ENCODE results near the gene MACIR. TPM values are rescaled to one million over a fixed set of nuclear protein-coding genes. Genes with fewer than 3 reads are reported as not detected.
A peak's percentile ranks its signal among the peaks of the same experiment; 100 is the strongest.
"Not testable (repeated sequence)": the region's sequence is repeated elsewhere in the genome, so short reads cannot be mapped to it uniquely, and the experiment has no call there.

The MACIR gene
- total RNA-seq, 6 experiments from 2014 or later: 0.37 to 1.9 (median 0.75) TPM

DNA sequence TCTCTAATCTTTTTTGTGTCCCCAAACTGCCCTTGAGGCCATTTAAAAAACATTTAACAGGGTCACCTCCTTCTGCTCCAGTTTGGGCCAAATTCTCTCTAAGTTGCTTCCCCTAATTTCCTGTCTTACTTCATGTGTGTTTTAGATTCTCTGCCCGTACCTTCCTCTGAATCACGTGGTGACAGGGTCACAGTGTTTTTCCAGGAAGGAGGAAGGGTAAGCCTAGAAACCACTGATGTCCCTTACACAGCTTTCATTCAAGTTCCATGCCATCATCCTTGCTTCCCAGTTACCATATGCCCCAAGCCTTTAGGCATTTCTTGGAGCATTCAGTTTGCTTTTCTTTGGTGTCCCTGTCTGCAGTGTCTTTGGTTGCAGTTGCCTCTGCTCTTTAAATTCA, 42.4 kb upstream of the MACIR start:
- intact Hi-C loops (cut with DNase I): no loop called here
- ATAC-seq: peak in 3 of 4 donors; percentile 16 to 56 (median 53)
- DNase-seq: no peak
- H3K36me3 ChIP-seq: no peaks in the 10 kb centered on the region
- H3K27ac ChIP-seq: no peak overlapping the region
- H3K4me1 ChIP-seq: no peaks in the 10 kb centered on the region
- H3K4me3 ChIP-seq: no peak overlapping the region
- no peaks in the 10 kb centered on the region for H3K9me3 ChIP-seq
- TF ChIP-seq CTCF (IDR thresholded peaks at IDR 0.05) (no peak), POLR2A (IDR thresholded peaks at IDR 0.05) (no peak)
- WGBS (ENCODE audit: insufficient coverage, low coverage, low lambda C conversion rate, missing lambda C conversion rate): 33% methylated on average over 2 of the region's 2 CpGs
- no peaks in the 10 kb centered on the region for H3K27me3 ChIP-seq

DNA sequence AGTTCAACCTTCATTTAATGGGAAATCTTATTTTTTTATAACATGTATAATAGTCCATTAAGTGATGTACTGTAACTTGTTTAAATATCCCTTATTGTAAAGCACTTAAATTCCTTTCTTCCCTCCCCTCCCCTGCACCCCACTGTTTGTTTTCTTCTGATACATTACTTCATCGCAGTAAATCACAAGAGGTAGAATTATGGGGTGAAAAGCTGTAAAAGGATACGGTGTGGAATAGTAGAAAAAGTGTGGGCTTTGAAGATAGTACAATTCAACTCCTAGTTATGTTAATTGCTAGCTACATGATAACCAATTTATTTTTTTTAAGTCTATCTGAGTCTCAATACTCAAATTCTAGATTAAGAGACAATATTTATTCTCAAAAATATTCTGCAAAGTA, 41.9 kb upstream of the MACIR start:
- Histone ChIP-seq H3K9me3 (no peaks in the 10 kb centered on the region), H3K36me3 (peaks cover 0 to under 1% (median 0%) of the 10 kb centered on the region in 4 donors), H3K27ac (no peak overlapping the region), H3K4me1 (no peaks in the 10 kb centered on the region), H3K27me3 (no peaks in the 10 kb centered on the region), H3K4me3 (no peak overlapping the region)
- no peak for ATAC-seq
- intact Hi-C loops (cut with DNase I): no loop called here
- no peak for DNase-seq
- no peak for TF ChIP-seq POLR2A (IDR thresholded peaks at IDR 0.05)
- no peak for TF ChIP-seq CTCF (IDR thresholded peaks at IDR 0.05)
- WGBS (ENCODE audit: insufficient coverage, low coverage, low lambda C conversion rate, missing lambda C conversion rate): 88% methylated on average over 2 of the region's 2 CpGs

DNA sequence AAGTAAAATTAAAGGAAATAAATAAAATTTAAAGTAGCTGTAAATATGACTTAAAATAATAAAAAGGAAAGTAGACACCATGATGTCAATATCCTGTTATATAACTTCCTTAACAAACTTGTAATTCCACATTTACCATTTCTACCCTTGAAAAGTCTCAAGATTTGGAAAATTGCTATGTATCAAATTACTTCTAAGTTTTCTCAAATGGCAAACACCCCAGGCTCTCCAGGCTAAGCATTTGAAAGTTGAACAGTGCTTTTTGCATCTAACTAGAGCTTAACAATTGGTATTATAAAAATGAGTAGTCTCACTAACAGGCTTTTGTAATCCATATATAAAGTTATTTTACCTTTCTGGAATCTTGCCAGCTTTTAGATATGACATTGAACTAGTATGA, 41.5 kb upstream of the MACIR start:
- TF ChIP-seq POLR2A (IDR thresholded peaks at IDR 0.05) (no peak), CTCF (IDR thresholded peaks at IDR 0.05) (no peak)
- intact Hi-C loops (cut with DNase I): no loop called here
- Histone ChIP-seq H3K27me3 (no peaks in the 10 kb centered on the region), H3K27ac (no peak overlapping the region), H3K4me3 (no peak overlapping the region), H3K36me3 (peaks cover 0 to 1% (median 0%) of the 10 kb centered on the region in 4 donors), H3K9me3 (no peaks in the 10 kb centered on the region), H3K4me1 (no peaks in the 10 kb centered on the region)
- DNase-seq: no peak
- ATAC-seq: no peak

DNA sequence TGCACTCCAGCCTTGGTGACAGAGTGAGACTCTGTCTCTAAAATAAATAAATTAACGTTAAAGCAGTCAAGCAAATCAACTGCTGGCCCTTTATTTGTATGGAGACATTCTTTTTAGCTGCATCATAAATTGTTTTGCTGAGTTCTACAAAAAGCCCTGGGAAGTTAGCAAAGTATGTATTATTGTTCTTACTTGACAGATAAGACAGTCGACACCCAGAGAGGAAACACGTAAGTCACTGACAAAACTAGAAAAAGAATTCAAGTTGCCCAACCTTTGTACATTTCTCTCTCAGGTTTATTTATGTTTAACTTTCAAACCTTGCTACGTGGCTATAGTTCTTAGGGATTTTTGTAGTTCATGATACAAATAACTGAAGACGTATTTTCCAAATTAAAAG, 40.4 kb upstream of the MACIR start:
- peaks cover 0 to 1% (median 0%) of the 10 kb centered on the region in 4 donors for H3K36me3 ChIP-seq
- H3K9me3 ChIP-seq: no peaks in the 10 kb centered on the region
- H3K27me3 ChIP-seq: no peaks in the 10 kb centered on the region
- intact Hi-C loops (cut with DNase I): no loop called here
- no peak overlapping the region for H3K4me3 ChIP-seq
- DNase-seq (no peak), ATAC-seq (peak; percentile 44 to 67 (median 56))
- peak overlapping the region in 2 of 3 donors; percentile 4 to 5 for H3K27ac ChIP-seq
- no peaks in the 10 kb centered on the region for H3K4me1 ChIP-seq
- TF ChIP-seq POLR2A (IDR thresholded peaks at IDR 0.05) (no peak), CTCF (IDR thresholded peaks at IDR 0.05) (no peak)
- 58% methylated on average over 5 of the region's 5 CpGs for WGBS (ENCODE audit: insufficient coverage, low coverage, low lambda C conversion rate, missing lambda C conversion rate)

- H3K4me1 ChIP-seq; intact Hi-C loops (cut with DNase I); DNase-seq; H3K4me3 ChIP-seq; H3K27me3 ChIP-seq; H3K36me3 ChIP-seq; H3K27ac ChIP-seq; ATAC-seq; H3K9me3 ChIP-seq: not testable (repeated sequence)
- 100% methylated on average over 2 of the region's 2 CpGs for WGBS (ENCODE audit: insufficient coverage, low coverage, low lambda C conversion rate, missing lambda C conversion rate)
Observed at GRCh38 chr5:103219074-103219473, 39.5 kb upstream of the MACIR start.
